Tongue (tissue), 2 donors: ENCODE data around the gene WDR5. TPM values are rescaled to one million over a fixed set of nuclear protein-coding genes. Genes with fewer than 3 reads are reported as not detected.

Source experiments
- small RNA-seq: library from RNA; depleted of rRNA; stranded (forward); fragments of <200 nt; gene quantifications from one replicate; pipeline ENCODE3, GENCODE V24; 2014; ENCODE audit warnings: low replicate concordance
- total RNA-seq: library from RNA; depleted of rRNA; stranded (reverse); fragments of >200 nt; gene quantifications from one replicate; pipeline ENCODE4 v1.2.3, GENCODE V29; 2014

The WDR5 gene
- total RNA-seq, 1 donor from 2014 or later: 37.5 TPM

Small RNA genes within 50 kb of the gene (small RNA-seq; reads per million reads assigned to genes)
- 7.0 reads per million, percentile 93 among the genes with 10 or more reads in this experiment for gene RNU6ATAC

Other genes with a start within 250 kb of the WDR5 start
- gene VAV2, start 143.8 kb upstream of the WDR5 start, total RNA-seq: 15.7 TPM
- 11.1 TPM for gene BRD3OS, start 110.6 kb upstream of the WDR5 start, total RNA-seq
- 34.8 TPM for gene BRD3, start 68.1 kb upstream of the WDR5 start, total RNA-seq
- gene RNU6ATAC, start 28.5 kb downstream of the WDR5 start, total RNA-seq: not detected
- 30.3 TPM for gene RXRA, start 190.4 kb downstream of the WDR5 start, total RNA-seq